ENCODE results near the gene MAP2K3.

GRCh38 chr17:21278450-21279197, 5.9 kb upstream of the MAP2K3 start:
- no peak for TF ChIP-seq POLR2A (IDR thresholded peaks at IDR 0.05)
- no peak for TF ChIP-seq CTCF (IDR thresholded peaks at IDR 0.05)

All from ovary (tissue), 3 donors.